ENCODE results near the gene UCN3.

Gene UCN3

DNA sequence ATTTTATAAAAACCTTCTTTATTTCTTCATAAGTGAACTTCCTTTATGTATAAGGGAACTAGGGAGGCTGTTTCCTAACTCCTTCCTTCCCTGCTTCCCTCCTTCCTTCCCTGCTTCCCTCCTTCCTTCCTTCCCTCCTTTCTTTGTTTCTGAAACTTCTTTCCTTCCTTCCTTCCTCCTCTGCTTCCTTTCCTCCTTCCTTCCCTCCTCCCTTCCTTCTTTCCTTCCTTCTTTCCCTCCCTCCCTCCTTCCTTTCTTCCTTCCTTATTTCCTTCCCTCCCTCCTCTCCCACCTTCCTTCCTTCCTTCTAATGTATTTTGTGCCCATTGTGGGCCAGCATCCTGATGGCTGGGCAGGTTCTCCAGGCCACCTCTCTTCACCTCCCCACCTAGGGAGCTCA is 26.8 kb upstream of the UCN3 start:
- no peak overlapping the region for H3K27ac ChIP-seq (ENCODE audit: low read depth, low read length)
- H3K4me3 ChIP-seq (ENCODE audit: low read depth, low read length): no peak overlapping the region
- H3K27me3 ChIP-seq (ENCODE audit: insufficient read depth, low read length): no peaks in the 10 kb centered on the region
- H2BK120ac ChIP-seq (ENCODE audit: insufficient read depth, low read length, poor library complexity): no peak overlapping the region
- DNase-seq: no peak
- no peaks in the 10 kb centered on the region for H3K79me1 ChIP-seq (ENCODE audit: low read length)
- no peaks in the 10 kb centered on the region for H3K4me1 ChIP-seq (ENCODE audit: control insufficient read depth in 1 of 2, insufficient read depth in 2 of 2, low read length in 2 of 2)
- H3K23ac ChIP-seq (ENCODE audit: low read length): no peak overlapping the region
- no peak overlapping the region for H4K8ac ChIP-seq (ENCODE audit: low read depth, low read length)
- no peak overlapping the region for H3K14ac ChIP-seq (ENCODE audit: low read length)
- no peak overlapping the region for H3K9ac ChIP-seq (ENCODE audit: low read length)
- H3K79me2 ChIP-seq (ENCODE audit: control insufficient read depth, insufficient read depth, low read length, poor library complexity): no peaks in the 10 kb centered on the region
- H2AK5ac ChIP-seq (ENCODE audit: low read length): no peak overlapping the region
- H4K12ac ChIP-seq (ENCODE audit: low read depth, low read length): no peak overlapping the region
- H2BK12ac ChIP-seq (ENCODE audit: low read length): no peak overlapping the region
- peaks cover 8% of the 10 kb centered on the region for H3K9me3 ChIP-seq (ENCODE audit: insufficient read depth, low read depth, low read length)
- H3K4me2 ChIP-seq (ENCODE audit: low read length): no peak overlapping the region
- H3K4ac ChIP-seq (ENCODE audit: low read depth, low read length): no peak overlapping the region
- H4K91ac ChIP-seq (ENCODE audit: low read depth, low read length): no peak overlapping the region
- H2BK5ac ChIP-seq (ENCODE audit: low read depth, low read length, poor library complexity): no peak overlapping the region
- no peak overlapping the region for H3K18ac ChIP-seq (ENCODE audit: low read length)
- H2AFZ ChIP-seq (ENCODE audit: insufficient read depth, low read length, poor library complexity): no peak overlapping the region
- H3K36me3 ChIP-seq (ENCODE audit: control insufficient read depth in 1 of 2, insufficient read depth in 2 of 2, low read length in 2 of 2): no peaks in the 10 kb centered on the region

DNA sequence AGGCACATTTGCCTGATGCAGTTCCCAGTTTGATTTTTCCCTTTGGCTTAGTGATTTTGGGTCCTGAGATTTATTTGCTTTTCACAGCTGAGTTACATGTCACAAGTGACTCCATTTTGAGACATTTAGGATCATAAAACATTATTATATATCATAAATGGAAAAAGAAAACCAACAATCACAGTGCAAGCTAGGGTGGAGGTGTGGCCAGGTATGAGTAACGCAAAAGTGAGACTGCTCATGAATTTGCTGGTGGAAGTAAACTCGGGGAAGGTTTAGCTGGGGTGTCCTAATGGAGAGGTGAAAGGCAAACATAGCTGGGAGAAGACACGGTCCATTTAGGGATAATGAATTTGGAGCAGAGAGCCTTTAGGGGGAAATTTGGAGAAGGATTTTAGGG is 21.7 kb upstream of the UCN3 start:
- Histone ChIP-seq H2BK12ac (ENCODE audit: low read length) (no peak overlapping the region), H3K14ac (ENCODE audit: low read length) (no peak overlapping the region), H3K27me3 (ENCODE audit: insufficient read depth, low read length) (no peaks in the 10 kb centered on the region), H3K4me3 (ENCODE audit: low read depth, low read length) (no peak overlapping the region), H2AFZ (ENCODE audit: insufficient read depth, low read length, poor library complexity) (no peak overlapping the region), H4K8ac (ENCODE audit: low read depth, low read length) (no peak overlapping the region), H4K91ac (ENCODE audit: low read depth, low read length) (no peak overlapping the region), H3K27ac (ENCODE audit: low read depth, low read length) (no peak overlapping the region), H2BK5ac (ENCODE audit: low read depth, low read length, poor library complexity) (no peak overlapping the region), H3K9me3 (ENCODE audit: insufficient read depth, low read depth, low read length) (no peaks in the 10 kb centered on the region), H4K12ac (ENCODE audit: low read depth, low read length) (no peak overlapping the region), H3K23ac (ENCODE audit: low read length) (no peak overlapping the region), H3K79me2 (ENCODE audit: control insufficient read depth, insufficient read depth, low read length, poor library complexity) (no peaks in the 10 kb centered on the region), H3K4me2 (ENCODE audit: low read length) (no peak overlapping the region), H3K4ac (ENCODE audit: low read depth, low read length) (no peak overlapping the region), H3K36me3 (ENCODE audit: control insufficient read depth in 1 of 2, insufficient read depth in 2 of 2, low read length in 2 of 2) (no peaks in the 10 kb centered on the region), H3K9ac (ENCODE audit: low read length) (no peak overlapping the region), H3K79me1 (ENCODE audit: low read length) (no peaks in the 10 kb centered on the region), H3K18ac (ENCODE audit: low read length) (no peak overlapping the region), H2BK120ac (ENCODE audit: insufficient read depth, low read length, poor library complexity) (no peak overlapping the region), H3K4me1 (ENCODE audit: control insufficient read depth in 1 of 2, insufficient read depth in 2 of 2, low read length in 2 of 2) (no peaks in the 10 kb centered on the region), H2AK5ac (ENCODE audit: low read length) (no peak overlapping the region)
- DNase-seq: no peak
- WGBS (ENCODE audit: extremely low coverage, insufficient coverage, insufficient read length): no CpG with 5 or more reads among the region's 3 CpGs

DNA sequence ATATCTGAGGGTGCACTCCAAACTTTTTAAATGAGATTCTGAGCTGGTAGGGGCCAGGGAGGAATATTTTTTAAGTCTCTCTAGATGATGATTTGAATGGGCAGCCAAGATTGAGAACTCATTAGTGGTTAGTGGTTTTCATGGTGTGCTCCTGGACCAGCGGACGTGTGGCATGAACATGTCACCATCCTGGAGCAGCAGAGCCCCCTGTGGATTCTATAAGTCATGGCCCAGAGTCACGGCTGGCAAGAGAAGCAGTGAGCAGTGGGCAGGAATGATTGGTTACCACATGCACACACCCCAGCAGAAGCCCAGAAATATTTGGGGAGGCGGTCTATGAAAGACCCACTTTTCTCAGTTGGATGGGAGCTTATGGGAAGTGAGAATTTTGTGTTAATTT is 21.2 kb upstream of the UCN3 start:
- Histone ChIP-seq H3K4me3 (ENCODE audit: low read depth, low read length) (no peak overlapping the region), H3K79me1 (ENCODE audit: low read length) (no peaks in the 10 kb centered on the region), H3K36me3 (ENCODE audit: control insufficient read depth in 1 of 2, insufficient read depth in 2 of 2, low read length in 2 of 2) (no peaks in the 10 kb centered on the region), H2BK5ac (ENCODE audit: low read depth, low read length, poor library complexity) (no peak overlapping the region), H3K23ac (ENCODE audit: low read length) (no peak overlapping the region), H3K18ac (ENCODE audit: low read length) (no peak overlapping the region), H2AK5ac (ENCODE audit: low read length) (no peak overlapping the region), H4K12ac (ENCODE audit: low read depth, low read length) (no peak overlapping the region), H3K27ac (ENCODE audit: low read depth, low read length) (no peak overlapping the region), H3K14ac (ENCODE audit: low read length) (no peak overlapping the region), H3K4ac (ENCODE audit: low read depth, low read length) (no peak overlapping the region), H2BK120ac (ENCODE audit: insufficient read depth, low read length, poor library complexity) (no peak overlapping the region), H3K4me1 (ENCODE audit: control insufficient read depth in 1 of 2, insufficient read depth in 2 of 2, low read length in 2 of 2) (no peaks in the 10 kb centered on the region), H4K8ac (ENCODE audit: low read depth, low read length) (no peak overlapping the region), H3K9me3 (ENCODE audit: insufficient read depth, low read depth, low read length) (no peaks in the 10 kb centered on the region), H4K91ac (ENCODE audit: low read depth, low read length) (no peak overlapping the region), H3K79me2 (ENCODE audit: control insufficient read depth, insufficient read depth, low read length, poor library complexity) (no peaks in the 10 kb centered on the region), H2BK12ac (ENCODE audit: low read length) (no peak overlapping the region), H3K27me3 (ENCODE audit: insufficient read depth, low read length) (no peaks in the 10 kb centered on the region), H3K4me2 (ENCODE audit: low read length) (no peak overlapping the region), H2AFZ (ENCODE audit: insufficient read depth, low read length, poor library complexity) (no peak overlapping the region), H3K9ac (ENCODE audit: low read length) (no peak overlapping the region)
- DNase-seq: no peak
- WGBS (ENCODE audit: extremely low coverage, insufficient coverage, insufficient read length): no CpG with 5 or more reads among the region's 4 CpGs

DNA sequence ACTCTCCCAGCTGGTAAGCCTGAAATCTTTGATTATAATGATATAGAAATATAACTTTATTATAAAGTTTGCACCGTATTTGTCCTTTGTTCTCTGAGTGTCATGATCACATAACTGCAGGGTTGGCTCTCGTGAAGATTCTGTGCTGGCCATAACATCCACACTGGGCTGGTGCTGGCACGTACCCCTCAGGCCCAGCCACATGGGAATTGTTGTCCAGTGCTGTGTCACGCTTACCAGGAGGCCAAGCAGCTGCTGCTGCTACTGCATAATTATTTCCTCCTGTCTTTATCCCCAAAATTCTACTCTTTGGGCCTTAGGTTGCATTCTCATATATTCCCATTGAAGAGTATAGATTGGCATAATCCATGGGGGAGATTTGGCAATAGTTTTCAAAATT is 20.8 kb upstream of the UCN3 start:
- Histone ChIP-seq H3K14ac (ENCODE audit: low read length) (no peak overlapping the region), H3K27me3 (ENCODE audit: insufficient read depth, low read length) (no peaks in the 10 kb centered on the region), H3K9ac (ENCODE audit: low read length) (no peak overlapping the region), H3K79me2 (ENCODE audit: control insufficient read depth, insufficient read depth, low read length, poor library complexity) (no peaks in the 10 kb centered on the region), H3K4ac (ENCODE audit: low read depth, low read length) (no peak overlapping the region), H3K4me2 (ENCODE audit: low read length) (no peak overlapping the region), H3K4me3 (ENCODE audit: low read depth, low read length) (no peak overlapping the region), H2AFZ (ENCODE audit: insufficient read depth, low read length, poor library complexity) (no peak overlapping the region), H3K9me3 (ENCODE audit: insufficient read depth, low read depth, low read length) (no peaks in the 10 kb centered on the region), H4K8ac (ENCODE audit: low read depth, low read length) (no peak overlapping the region), H2AK5ac (ENCODE audit: low read length) (no peak overlapping the region), H2BK12ac (ENCODE audit: low read length) (no peak overlapping the region), H4K12ac (ENCODE audit: low read depth, low read length) (no peak overlapping the region), H4K91ac (ENCODE audit: low read depth, low read length) (no peak overlapping the region), H3K18ac (ENCODE audit: low read length) (no peak overlapping the region), H3K36me3 (ENCODE audit: control insufficient read depth in 1 of 2, insufficient read depth in 2 of 2, low read length in 2 of 2) (no peaks in the 10 kb centered on the region), H3K4me1 (ENCODE audit: control insufficient read depth in 1 of 2, insufficient read depth in 2 of 2, low read length in 2 of 2) (no peaks in the 10 kb centered on the region), H3K23ac (ENCODE audit: low read length) (no peak overlapping the region), H2BK120ac (ENCODE audit: insufficient read depth, low read length, poor library complexity) (no peak overlapping the region), H2BK5ac (ENCODE audit: low read depth, low read length, poor library complexity) (no peak overlapping the region), H3K79me1 (ENCODE audit: low read length) (no peaks in the 10 kb centered on the region), H3K27ac (ENCODE audit: low read depth, low read length) (no peak overlapping the region)
- no peak for DNase-seq
- WGBS (ENCODE audit: extremely low coverage, insufficient coverage, insufficient read length): no CpG with 5 or more reads among the region's 4 CpGs

DNA sequence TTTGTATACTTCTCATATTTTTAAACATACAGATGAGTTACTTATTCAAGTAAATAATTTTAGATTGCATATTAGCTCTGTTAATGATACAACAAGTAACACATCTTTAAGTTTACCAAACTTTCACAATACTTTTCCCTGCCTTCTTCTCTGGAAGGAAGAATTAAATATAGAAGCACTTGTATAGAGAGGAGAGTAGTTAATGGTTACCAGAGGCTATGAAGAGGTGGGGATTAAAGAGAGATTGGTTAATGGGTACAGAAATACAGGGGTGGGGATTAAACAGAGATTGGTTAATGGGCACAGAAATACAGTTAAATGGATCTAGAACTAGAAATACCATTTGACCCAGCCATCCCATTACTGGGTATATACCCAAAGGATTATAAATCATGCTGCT is 20.0 kb upstream of the UCN3 start:
- Histone ChIP-seq H3K18ac (ENCODE audit: low read length) (no peak overlapping the region), H2BK12ac (ENCODE audit: low read length) (no peak overlapping the region), H4K12ac (ENCODE audit: low read depth, low read length) (no peak overlapping the region), H3K36me3 (ENCODE audit: control insufficient read depth in 1 of 2, insufficient read depth in 2 of 2, low read length in 2 of 2) (no peaks in the 10 kb centered on the region), H2AFZ (ENCODE audit: insufficient read depth, low read length, poor library complexity) (no peak overlapping the region), H4K91ac (ENCODE audit: low read depth, low read length) (no peak overlapping the region), H3K27me3 (ENCODE audit: insufficient read depth, low read length) (no peaks in the 10 kb centered on the region), H3K4ac (ENCODE audit: low read depth, low read length) (no peak overlapping the region), H2AK5ac (ENCODE audit: low read length) (no peak overlapping the region), H3K79me2 (ENCODE audit: control insufficient read depth, insufficient read depth, low read length, poor library complexity) (no peaks in the 10 kb centered on the region), H3K9me3 (ENCODE audit: insufficient read depth, low read depth, low read length) (no peaks in the 10 kb centered on the region), H3K9ac (ENCODE audit: low read length) (no peak overlapping the region), H3K23ac (ENCODE audit: low read length) (no peak overlapping the region), H3K4me3 (ENCODE audit: low read depth, low read length) (no peak overlapping the region), H2BK5ac (ENCODE audit: low read depth, low read length, poor library complexity) (no peak overlapping the region), H4K8ac (ENCODE audit: low read depth, low read length) (no peak overlapping the region), H3K4me1 (ENCODE audit: control insufficient read depth in 1 of 2, insufficient read depth in 2 of 2, low read length in 2 of 2) (no peaks in the 10 kb centered on the region), H3K27ac (ENCODE audit: low read depth, low read length) (no peak overlapping the region), H3K14ac (ENCODE audit: low read length) (no peak overlapping the region), H3K79me1 (ENCODE audit: low read length) (no peaks in the 10 kb centered on the region), H2BK120ac (ENCODE audit: insufficient read depth, low read length, poor library complexity) (no peak overlapping the region), H3K4me2 (ENCODE audit: low read length) (no peak overlapping the region)
- DNase-seq: no peak

Data from trophoblast cell (in vitro differentiated cells and primary cell).